Measurements from ENCODE around the gene CLDN1. TPM values are rescaled to one million over a fixed set of nuclear protein-coding genes. Genes with fewer than 3 reads are reported as not detected.

The CLDN1 gene
- total and polyA plus RNA-seq, 5 donors = 1.2 to 2.0 (median 1.3) TPM

DNA sequence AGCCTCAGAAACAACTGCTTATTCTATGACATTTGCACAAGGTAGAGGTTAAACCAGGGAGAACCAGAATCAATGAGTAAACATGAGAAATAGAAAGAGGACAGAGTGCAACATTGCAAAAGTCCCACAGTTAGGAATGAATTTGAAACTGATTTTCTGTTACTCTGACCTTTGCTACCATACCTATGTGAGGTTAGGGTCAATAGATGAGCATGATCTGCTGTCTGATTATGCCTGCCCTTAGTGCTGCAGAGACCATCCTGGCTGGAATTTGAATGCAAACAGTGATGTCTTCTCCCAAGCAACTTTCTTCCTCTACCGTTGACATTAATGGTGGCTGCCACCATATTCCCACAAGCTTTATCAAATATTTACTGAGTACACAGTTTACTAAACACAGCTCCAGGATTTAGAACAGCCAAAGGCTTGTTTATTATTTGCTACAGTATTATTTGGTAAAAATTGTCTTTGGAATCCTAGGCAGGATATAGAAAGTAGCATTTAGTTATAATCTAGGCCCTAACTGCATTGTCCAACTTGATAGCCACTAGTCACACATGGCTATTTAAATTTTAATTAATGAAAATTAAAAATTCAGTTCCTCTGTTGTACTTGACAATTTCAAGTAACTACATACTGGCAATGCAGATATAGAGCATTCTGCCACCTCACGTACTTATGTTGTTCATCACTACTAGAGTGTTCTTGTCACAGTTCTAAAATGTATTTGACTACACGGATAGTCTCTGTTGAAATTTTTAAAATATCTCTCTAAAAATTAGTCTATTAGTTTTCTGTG, 8.9 kb upstream of the CLDN1 start:
- intact Hi-C loops (cut with DNase I) = no loop called here
- ATAC-seq = no peak
- H3K27ac ChIP-seq (ENCODE audit: low read length) = no peak overlapping the region
- H3K4me3 ChIP-seq (ENCODE audit: low read length) = no peak overlapping the region
- no peaks in the 10 kb centered on the region for H3K4me1 ChIP-seq (ENCODE audit: control insufficient read depth, insufficient read depth, low read length)
- WGBS = 74% methylated on average over 3 of the region's 3 CpGs
- H3K27me3 ChIP-seq (ENCODE audit: control insufficient read depth, insufficient read depth) = no peaks in the 10 kb centered on the region
- no peak for DNase-seq
- no peaks in the 10 kb centered on the region for H3K9me3 ChIP-seq (ENCODE audit: control insufficient read depth, low read length)

DNA sequence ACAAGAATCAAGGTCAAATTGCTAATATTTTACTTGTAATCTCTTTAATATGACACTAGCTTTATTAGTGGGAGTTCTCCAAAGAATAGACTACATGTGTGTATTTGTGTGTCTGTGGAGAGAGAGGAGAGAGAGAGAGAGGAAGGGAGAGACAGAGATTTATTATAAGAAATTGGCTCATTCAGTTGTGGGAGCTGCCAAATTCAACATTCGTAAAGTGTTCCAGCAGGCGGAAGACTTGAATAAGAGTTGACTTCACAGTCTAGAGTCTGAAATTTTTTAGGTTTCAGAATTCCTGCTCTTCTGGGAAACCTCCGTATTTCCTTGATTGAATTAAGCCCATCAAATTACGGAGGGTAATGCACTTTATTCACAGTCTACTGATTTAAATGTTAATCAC, 4.7 kb upstream of the CLDN1 start:
- Histone ChIP-seq H3K27ac (ENCODE audit: low read length) (no peak overlapping the region), H3K4me1 (ENCODE audit: control insufficient read depth, insufficient read depth, low read length) (no peaks in the 10 kb centered on the region), H3K9me3 (ENCODE audit: control insufficient read depth, low read length) (no peaks in the 10 kb centered on the region), H3K27me3 (ENCODE audit: control insufficient read depth, insufficient read depth) (no peaks in the 10 kb centered on the region), H3K4me3 (ENCODE audit: low read length) (no peak overlapping the region)
- no peak for DNase-seq
- 14% methylated on average over 4 of the region's 4 CpGs for WGBS
- ATAC-seq = peak; percentile 65 to 69
- intact Hi-C loops (cut with DNase I) = loop anchor here in 1 of 4 donors (10.0 kb wide), 1 partner anchor 102 kb away; no protein-coding TSS in a partner anchor

GRCh38 chr3:190326361-190326760, 4.1 kb upstream of the CLDN1 start:
- Histone ChIP-seq H3K4me3 (ENCODE audit: low read length) (no peak overlapping the region), H3K9me3 (ENCODE audit: control insufficient read depth, low read length) (no peaks in the 10 kb centered on the region), H3K4me1 (ENCODE audit: control insufficient read depth, insufficient read depth, low read length) (no peaks in the 10 kb centered on the region), H3K27ac (ENCODE audit: low read length) (no peak overlapping the region), H3K27me3 (ENCODE audit: control insufficient read depth, insufficient read depth) (no peaks in the 10 kb centered on the region)
- intact Hi-C loops (cut with DNase I) = loop anchor here in 1 of 4 donors (10.0 kb wide), 1 partner anchor 102 kb away; no protein-coding TSS in a partner anchor
- WGBS = 75% methylated on average over 4 of the region's 4 CpGs
- ATAC-seq = no peak
- no peak for DNase-seq

- no peak for ATAC-seq
- 77% methylated on average over 1 of the region's 1 CpG for WGBS
- intact Hi-C loops (cut with DNase I) = loop anchor here in 1 of 4 donors (10.0 kb wide), 1 partner anchor 101 kb away; no protein-coding TSS in a partner anchor
- H3K9me3 ChIP-seq (ENCODE audit: control insufficient read depth, low read length) = no peaks in the 10 kb centered on the region
- DNase-seq = no peak
- no peak overlapping the region for H3K27ac ChIP-seq (ENCODE audit: low read length)
- H3K4me1 ChIP-seq (ENCODE audit: control insufficient read depth, insufficient read depth, low read length) = no peaks in the 10 kb centered on the region
- H3K4me3 ChIP-seq (ENCODE audit: low read length) = no peak overlapping the region
- H3K27me3 ChIP-seq (ENCODE audit: control insufficient read depth, insufficient read depth) = no peaks in the 10 kb centered on the region
Measured at GRCh38 chr3:190325923-190326322, 3.7 kb upstream of the CLDN1 start.

GRCh38 chr3:190323246-190323626, 990 bp upstream of the CLDN1 start:
- Histone ChIP-seq H3K4me1 (ENCODE audit: control insufficient read depth, insufficient read depth, low read length) (no peaks in the 10 kb centered on the region), H3K9me3 (ENCODE audit: control insufficient read depth, low read length) (no peaks in the 10 kb centered on the region), H3K27ac (ENCODE audit: low read length) (no peak overlapping the region), H3K4me3 (ENCODE audit: low read length) (peak overlapping the region; percentile 59), H3K27me3 (ENCODE audit: control insufficient read depth, insufficient read depth) (no peaks in the 10 kb centered on the region)
- ATAC-seq = peak; percentile 45 to 50
- DNase-seq = peak in 1 of 3 donors; percentile 36
- intact Hi-C loops (cut with DNase I) = loop anchor here in 2 of 4 donors (5.0 to 10.0 kb wide), 3 partner anchors 96 to 361 kb away; no protein-coding TSS in a partner anchor
- WGBS = 26% methylated on average over 8 of the region's 8 CpGs

GRCh38 chr3:190322604-190323245, 479 bp upstream of the CLDN1 start:
- no peaks in the 10 kb centered on the region for H3K9me3 ChIP-seq (ENCODE audit: control insufficient read depth, low read length)
- no peaks in the 10 kb centered on the region for H3K27me3 ChIP-seq (ENCODE audit: control insufficient read depth, insufficient read depth)
- no peaks in the 10 kb centered on the region for H3K4me1 ChIP-seq (ENCODE audit: control insufficient read depth, insufficient read depth, low read length)
- ATAC-seq (peak in 1 of 2 donors; percentile 39), DNase-seq (no peak)
- no peak overlapping the region for H3K27ac ChIP-seq (ENCODE audit: low read length)
- WGBS = 4% methylated on average over 12 of the region's 12 CpGs
- intact Hi-C loops (cut with DNase I) = loop anchor here in 2 of 4 donors (5.0 to 10.0 kb wide), 3 partner anchors 95 to 360 kb away; no protein-coding TSS in a partner anchor
- peak overlapping the region; percentile 59 for H3K4me3 ChIP-seq (ENCODE audit: low read length)

DNA sequence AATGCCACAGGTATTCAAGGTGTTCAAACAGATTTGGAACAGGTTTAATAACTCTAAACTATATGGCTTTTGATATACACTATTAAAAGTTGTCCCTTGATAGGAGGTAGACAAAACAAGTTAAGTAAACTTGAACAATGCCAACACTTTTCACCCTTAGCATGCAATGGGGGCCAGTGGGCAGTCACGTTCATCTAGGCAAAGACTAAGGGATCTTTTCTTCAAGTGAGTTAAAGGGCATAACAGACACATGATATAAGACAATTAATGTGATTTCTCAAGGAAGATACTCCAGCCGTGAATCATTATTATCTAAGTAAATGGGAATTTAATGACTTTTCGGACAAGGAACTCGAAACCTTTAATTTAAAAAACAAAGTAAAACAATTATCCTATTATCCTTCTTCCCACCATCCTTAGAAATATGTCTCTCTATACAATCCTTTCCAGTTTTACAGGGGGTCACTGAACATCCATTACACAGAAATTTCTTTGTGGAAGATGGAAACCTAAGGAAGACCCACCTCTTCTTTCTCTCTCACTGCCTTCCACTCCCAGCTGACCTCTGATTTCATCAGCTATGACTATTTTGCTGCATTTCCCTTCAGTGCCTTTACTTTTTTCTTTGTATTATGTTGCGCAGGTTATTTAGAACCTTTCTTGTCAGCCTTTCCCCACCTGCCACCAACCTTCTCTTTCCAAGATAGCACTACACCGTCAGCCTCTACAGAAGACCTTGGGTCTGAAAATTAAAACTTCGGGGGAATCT, 1.5 kb downstream of the CLDN1 start:
- Histone ChIP-seq H3K27ac (ENCODE audit: low read length) (no peak overlapping the region), H3K9me3 (ENCODE audit: control insufficient read depth, low read length) (no peaks in the 10 kb centered on the region), H3K4me3 (ENCODE audit: low read length) (no peak overlapping the region), H3K27me3 (ENCODE audit: control insufficient read depth, insufficient read depth) (no peaks in the 10 kb centered on the region), H3K4me1 (ENCODE audit: control insufficient read depth, insufficient read depth, low read length) (no peaks in the 10 kb centered on the region)
- no peak for ATAC-seq
- intact Hi-C loops (cut with DNase I) = loop anchor here in 2 of 4 donors (5.0 to 10.0 kb wide), 3 partner anchors 93 to 358 kb away; no protein-coding TSS in a partner anchor
- WGBS = 91% methylated on average over 7 of the region's 7 CpGs
- DNase-seq = no peak

DNA sequence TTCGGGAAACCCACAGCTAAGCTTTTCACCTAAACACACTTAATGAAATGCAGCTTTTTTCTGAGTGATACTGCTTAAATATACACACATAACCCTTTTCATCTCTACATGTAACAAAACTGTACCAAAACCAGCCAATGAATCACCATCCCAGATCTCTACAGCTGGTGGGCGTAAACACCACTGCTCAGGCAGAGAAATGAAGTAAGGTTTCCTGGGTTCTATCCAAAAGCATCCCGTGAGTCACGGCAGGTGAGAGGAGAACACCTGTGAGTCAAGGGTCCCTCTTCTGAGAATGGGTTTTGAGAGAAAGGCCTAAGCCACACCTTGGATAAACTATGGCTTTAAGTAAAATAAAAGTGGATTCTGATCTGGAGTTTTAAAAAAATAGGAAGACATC, 2.6 kb downstream of the CLDN1 start:
- WGBS = 94% methylated on average over 4 of the region's 4 CpGs
- no peak for ATAC-seq
- DNase-seq = no peak
- Histone ChIP-seq H3K27me3 (ENCODE audit: control insufficient read depth, insufficient read depth) (no peaks in the 10 kb centered on the region), H3K4me1 (ENCODE audit: control insufficient read depth, insufficient read depth, low read length) (no peaks in the 10 kb centered on the region), H3K4me3 (ENCODE audit: low read length) (no peak overlapping the region), H3K9me3 (ENCODE audit: control insufficient read depth, low read length) (no peaks in the 10 kb centered on the region), H3K27ac (ENCODE audit: low read length) (no peak overlapping the region)
- intact Hi-C loops (cut with DNase I) = loop anchor here in 2 of 4 donors (5.0 to 10.0 kb wide), 3 partner anchors 92 to 357 kb away; no protein-coding TSS in a partner anchor

DNA sequence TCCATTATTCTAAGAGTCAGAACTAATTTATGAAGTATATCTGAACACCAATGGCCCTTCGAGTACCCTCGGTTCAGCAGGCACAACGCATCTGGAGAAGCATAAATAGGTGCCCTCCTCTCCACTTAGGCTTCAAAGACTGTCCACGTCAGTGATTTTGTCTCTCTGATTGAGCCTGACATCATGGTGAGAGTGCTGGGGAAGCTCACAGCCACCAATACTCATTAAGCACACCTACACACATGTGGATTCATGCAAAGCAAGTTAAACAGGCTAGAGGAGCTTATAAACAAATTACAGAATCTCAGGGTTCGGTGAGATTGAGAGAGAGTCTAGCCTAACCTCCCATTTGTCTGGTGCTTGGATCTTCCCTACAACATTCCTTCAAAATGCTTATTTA, 3.6 kb downstream of the CLDN1 start:
- Histone ChIP-seq H3K27me3 (ENCODE audit: control insufficient read depth, insufficient read depth) (no peaks in the 10 kb centered on the region), H3K9me3 (ENCODE audit: control insufficient read depth, low read length) (no peaks in the 10 kb centered on the region), H3K4me1 (ENCODE audit: control insufficient read depth, insufficient read depth, low read length) (no peaks in the 10 kb centered on the region), H3K27ac (ENCODE audit: low read length) (no peak overlapping the region), H3K4me3 (ENCODE audit: low read length) (no peak overlapping the region)
- intact Hi-C loops (cut with DNase I) = no loop called here
- 85% methylated on average over 5 of the region's 5 CpGs for WGBS
- ATAC-seq = no peak
- no peak for DNase-seq

DNA sequence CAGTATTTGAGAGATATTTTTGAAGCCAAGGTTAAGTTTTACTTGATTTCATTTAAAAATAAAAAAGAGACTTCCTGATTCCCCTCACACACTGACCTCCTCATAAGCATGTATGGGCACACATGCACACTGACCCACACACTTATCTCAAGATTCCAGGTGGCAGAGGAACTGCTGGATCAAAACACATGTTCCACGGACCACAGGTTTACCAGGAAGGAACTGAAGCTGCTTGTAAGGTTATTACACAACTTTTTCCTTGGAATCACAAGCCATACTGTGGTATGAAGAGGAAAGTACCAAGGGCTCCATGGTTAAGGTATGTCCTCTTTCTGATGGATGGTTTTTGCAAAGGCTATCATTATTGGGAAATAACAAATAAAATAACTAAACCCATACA, 7.5 kb downstream of the CLDN1 start:
- ATAC-seq (no peak), DNase-seq (no peak)
- Histone ChIP-seq H3K4me3 (ENCODE audit: low read length) (no peak overlapping the region), H3K27me3 (ENCODE audit: control insufficient read depth, insufficient read depth) (no peaks in the 10 kb centered on the region), H3K4me1 (ENCODE audit: control insufficient read depth, insufficient read depth, low read length) (no peaks in the 10 kb centered on the region), H3K27ac (ENCODE audit: low read length) (no peak overlapping the region), H3K9me3 (ENCODE audit: control insufficient read depth, low read length) (no peaks in the 10 kb centered on the region)
- WGBS = 57% methylated on average over 1 of the region's 1 CpG
- intact Hi-C loops (cut with DNase I) = no loop called here
